Measurements from ENCODE around the gene CAPZA1. TPM values are rescaled to one million over a fixed set of nuclear protein-coding genes. Genes with fewer than 3 reads are reported as not detected.

The CAPZA1 gene
- total RNA-seq, 2 donors from 2014 or later: 111 to 122 TPM

- Histone ChIP-seq H3K4me1 (ENCODE audit: control insufficient read depth, insufficient read depth, low read length) (no peaks in the 10 kb centered on the region), H3K36me3 (ENCODE audit: control insufficient read depth, insufficient read depth, low read length) (peaks cover 51% of the 10 kb centered on the region), H3K9me3 (ENCODE audit: control insufficient read depth, low read length) (no peaks in the 10 kb centered on the region), H3K27me3 (ENCODE audit: control insufficient read depth, insufficient read depth, low read length, poor library complexity, severe bottlenecking) (no peaks in the 10 kb centered on the region), H3K9ac (ENCODE audit: extremely low read depth, low read length, poor library complexity, severe bottlenecking) (no peak overlapping the region), H3K27ac (ENCODE audit: low read depth, low read length) (no peak overlapping the region), H3K4me3 (ENCODE audit: low read length) (no peak overlapping the region)
- Mint-ChIP-seq H3K36me3 (ENCODE audit: low read depth) (peaks cover 52% of the 10 kb centered on the region), H3K27me3 (ENCODE audit: insufficient read depth) (no peaks in the 10 kb centered on the region), H3K27ac (no peak overlapping the region), H3K9me3 (no peaks in the 10 kb centered on the region), H3K4me3 (no peak overlapping the region), H3K4me1 (peaks cover 9% of the 10 kb centered on the region)
- no peak for DNase-seq
- TF ChIP-seq CTCF (conservative IDR thresholded peaks at IDR 0.05): no peak
- WGBS, 2 experiments (ENCODE audit: insufficient coverage in 1 of 2, insufficient read length in 1 of 2): 91 to 92% methylated on average over 6 to 11 of the region's 11 CpGs
Observed at GRCh38 chr1:112689842-112690237, 70.2 kb downstream of the CAPZA1 start.

- no peak overlapping the region for H3K4me3 ChIP-seq (ENCODE audit: low read length)
- no peak overlapping the region for H3K9ac ChIP-seq (ENCODE audit: extremely low read depth, low read length, poor library complexity, severe bottlenecking)
- no peak overlapping the region for H3K4me3 Mint-ChIP-seq
- H3K36me3 ChIP-seq (ENCODE audit: control insufficient read depth, insufficient read depth, low read length): peaks cover 72% of the 10 kb centered on the region
- H3K27me3 Mint-ChIP-seq (ENCODE audit: insufficient read depth): no peaks in the 10 kb centered on the region
- peaks cover 1% of the 10 kb centered on the region for H3K4me1 ChIP-seq (ENCODE audit: control insufficient read depth, insufficient read depth, low read length)
- H3K4me1 Mint-ChIP-seq: peaks cover 6% of the 10 kb centered on the region
- H3K27ac Mint-ChIP-seq: no peak overlapping the region
- WGBS, 2 experiments (ENCODE audit: insufficient coverage in 1 of 2, insufficient read length in 1 of 2): 93 to 100% methylated on average over 3 to 5 of the region's 5 CpGs
- DNase-seq: no peak
- no peak overlapping the region for H3K27ac ChIP-seq (ENCODE audit: low read depth, low read length)
- H3K9me3 Mint-ChIP-seq: no peaks in the 10 kb centered on the region
- no peaks in the 10 kb centered on the region for H3K9me3 ChIP-seq (ENCODE audit: control insufficient read depth, low read length)
- H3K27me3 ChIP-seq (ENCODE audit: control insufficient read depth, insufficient read depth, low read length, poor library complexity, severe bottlenecking): no peaks in the 10 kb centered on the region
- H3K36me3 Mint-ChIP-seq (ENCODE audit: low read depth): peaks cover 79% of the 10 kb centered on the region
- no peak for TF ChIP-seq CTCF (conservative IDR thresholded peaks at IDR 0.05)
Observed at GRCh38 chr1:112692681-112693080, 73.0 kb downstream of the CAPZA1 start.

GRCh38 chr1:112693821-112694220 is 74.2 kb downstream of the CAPZA1 start:
- 91 to 96% methylated on average over 6 of the region's 6 CpGs for whole genome bisulfite sequencing, 2 experiments (ENCODE audit: insufficient coverage in 1 of 2, insufficient read length in 1 of 2)

More at GRCh38 chr1:112693821-112694220, 74.2 kb downstream of the CAPZA1 start:
- no peak overlapping the region for H3K27ac ChIP-seq (ENCODE audit: low read depth, low read length)
- Mint-ChIP-seq H3K4me1 (peaks cover 17% of the 10 kb centered on the region), H3K9me3 (no peaks in the 10 kb centered on the region), H3K27ac (no peak overlapping the region), H3K4me3 (no peak overlapping the region), H3K27me3 (ENCODE audit: insufficient read depth) (peaks cover 4% of the 10 kb centered on the region), H3K36me3 (ENCODE audit: low read depth) (peaks cover 81% of the 10 kb centered on the region)
- no peaks in the 10 kb centered on the region for H3K9me3 ChIP-seq (ENCODE audit: control insufficient read depth, low read length)
- H3K27me3 ChIP-seq (ENCODE audit: control insufficient read depth, insufficient read depth, low read length, poor library complexity, severe bottlenecking): no peaks in the 10 kb centered on the region
- no peak overlapping the region for H3K4me3 ChIP-seq (ENCODE audit: low read length)
- H3K36me3 ChIP-seq (ENCODE audit: control insufficient read depth, insufficient read depth, low read length): peaks cover 83% of the 10 kb centered on the region
- no peak for DNase-seq
- H3K4me1 ChIP-seq (ENCODE audit: control insufficient read depth, insufficient read depth, low read length): peaks cover 11% of the 10 kb centered on the region
- no peak overlapping the region for H3K9ac ChIP-seq (ENCODE audit: extremely low read depth, low read length, poor library complexity, severe bottlenecking)
- TF ChIP-seq CTCF (conservative IDR thresholded peaks at IDR 0.05): no peak

All from endodermal cell (in vitro differentiated cells).